MCF 10A (cell line): ENCODE results near the gene VEZF1. TPM values are rescaled to one million over a fixed set of nuclear protein-coding genes. Genes with fewer than 3 reads are reported as not detected.

Source experiments
- BruUV-seq: library from RNA; stranded (reverse); fragments of 400-500 nt; replicated peaks from 2 replicates; lab custom pipeline; 2021; lab: Mats Ljungman, UMichigan
- CTCF ChIA-PET: fragments of 300-600 bp; sonication (Branson Sonifier 250); formaldehyde crosslinking; extraction: SDS; loops from one replicate; lab custom pipeline; 2021; ENCODE audit warnings: antibody characterized with exemption, inconsistent platforms; lab: Yijun Ruan, JAX
- POLR2A ChIA-PET: fragments of 300-600, 350-650 bp; sonication (Branson Sonifier 250); formaldehyde crosslinking; extraction: SDS; loops from one replicate; lab custom pipeline; 2020; ENCODE audit warnings: antibody characterized with exemption, inconsistent platforms; lab: Yijun Ruan, JAX
- DNase-seq: peaks from one replicate; pipeline ENCODE4 v3.0.0-alpha.2; 2018; ENCODE audit not compliant: unreplicated experiment
- H3K27ac Mint-ChIP-seq: one replicate; pipeline ENCODE4 v1.8.0; 2022; ENCODE audit warnings: mild to moderate bottlenecking, low read depth, mixed read lengths; ENCODE audit not compliant: unreplicated experiment
- H3K27me3 Mint-ChIP-seq: one replicate; pipeline ENCODE4 v1.8.0; 2022; ENCODE audit warnings: mixed read lengths; ENCODE audit not compliant: insufficient read depth, unreplicated experiment
- H3K36me3 Mint-ChIP-seq: one replicate; pipeline ENCODE4 v1.8.0; 2022; ENCODE audit warnings: mild to moderate bottlenecking, moderate library complexity, mixed read lengths; ENCODE audit not compliant: insufficient read depth, unreplicated experiment
- H3K4me1 Mint-ChIP-seq: one replicate; pipeline ENCODE4 v1.8.0; 2022; ENCODE audit warnings: mixed read lengths; ENCODE audit not compliant: insufficient read depth, unreplicated experiment
- H3K4me3 Mint-ChIP-seq: one replicate; pipeline ENCODE4 v1.8.0; 2022; ENCODE audit warnings: mild to moderate bottlenecking, moderate library complexity, mixed read lengths; ENCODE audit not compliant: unreplicated experiment
- H3K9me3 Mint-ChIP-seq: one replicate; pipeline ENCODE4 v1.8.0; 2022; ENCODE audit warnings: mixed read lengths; ENCODE audit not compliant: unreplicated experiment
- CTCF ChIP-seq: fragments of 200-600 bp; IDR thresholded peaks from one replicate; pipeline ENCODE4 v1.8.0; 2022; ENCODE audit warnings: antibody characterized with exemption, mild to moderate bottlenecking; ENCODE audit not compliant: unreplicated experiment
- intact Hi-C: fragments of 100-400 bp; cut with micrococcal nuclease; formaldehyde crosslinking; loops from 2 replicates; pipeline ENCODE4 v1.14.1; 2022
- total RNA-seq: library from RNA; stranded (reverse); gene quantifications from 2 replicates; pipeline ENCODE4 v1.2.3, GENCODE V29; 2022

VEZF1 gene
- total RNA-seq, 1 experiment from 2014 or later = 66.8 TPM

- DNase-seq = no peak
- H3K4me1 Mint-ChIP-seq = peaks cover 22% of the 10 kb centered on the region
- CTCF ChIA-PET = interaction anchor here (1.0 to 1.6 kb wide), 4 partner anchors 60 to 304 kb away, joined by 3 to 6 read pairs (median 4); no protein-coding TSS in a partner anchor
- no peaks in the 10 kb centered on the region for H3K27me3 Mint-ChIP-seq
- H3K4me3 Mint-ChIP-seq = peak overlapping the region; percentile 99
- intact Hi-C loops = loop anchor here (1.0 kb wide), 2 partner anchors 75 to 105 kb away; partner anchors contain the start of gene DYNLL2
- peaks cover 48% of the 10 kb centered on the region for H3K36me3 Mint-ChIP-seq
- no TSS peak for BruUV-seq
- H3K9me3 Mint-ChIP-seq = no peaks in the 10 kb centered on the region
- no peak for TF ChIP-seq CTCF
- peak overlapping the region; percentile 99 for H3K27ac Mint-ChIP-seq
- POLR2A ChIA-PET = interaction anchor here (0.6 to 3.7 kb wide), 28 partner anchors 10 to 624 kb away, joined by 3 to 53 read pairs (median 6); partner anchors contain the start of genes DYNLL2, MRPS23 and VEZF1
Measured at GRCh38 chr17:58007781-58008706, 20.0 kb upstream of the VEZF1 start.

GRCh38 chr17:58006924-58007780, 19.1 kb upstream of the VEZF1 start, which contains the start of gene SRSF1:
Gene SRSF1, minus strand, starts transcription at chr17:58007246. Its CDS starts 109 bp downstream, at chr17:58007137.
- Mint-ChIP-seq H3K9me3 (no peaks in the 10 kb centered on the region), H3K27me3 (no peaks in the 10 kb centered on the region), H3K4me3 (peak within 1 kb of the TSS; percentile 99), H3K36me3 (peaks cover 57% of the 10 kb centered on the region), H3K4me1 (peaks cover 27% of the 10 kb centered on the region), H3K27ac (peak within 1 kb of the TSS; percentile 99)
- DNase-seq = peak; percentile 97
- ChIA-PET POLR2A (interaction anchor here (0.6 to 3.7 kb wide), 41 partner anchors 11 to 813 kb away, joined by 3 to 53 read pairs (median 5); partner anchors contain the start of genes DYNLL2, MRPS23, MSI2 and SUPT4H1), CTCF (interaction anchor here (0.7 to 1.4 kb wide), 7 partner anchors 60 to 393 kb away, joined by 3 to 5 read pairs (median 4); no protein-coding TSS in a partner anchor)
- TSS peak; percentile 77 for BruUV-seq
- intact Hi-C loops = loop anchor here (1.0 kb wide), 2 partner anchors 76 to 106 kb away; partner anchors contain the start of gene DYNLL2
- no peak for TF ChIP-seq CTCF

- BruUV-seq = no TSS peak
- ChIA-PET CTCF (interaction anchor here (0.7 to 1.4 kb wide), 5 partner anchors 107 to 392 kb away, joined by 3 to 4 read pairs (median 4); no protein-coding TSS in a partner anchor), POLR2A (interaction anchor here (0.7 to 3.7 kb wide), 33 partner anchors 10 to 1151 kb away, joined by 3 to 53 read pairs (median 5); partner anchors contain the start of genes DYNLL2, MRPS23, MSI2 and SUPT4H1)
- no peak for TF ChIP-seq CTCF
- H3K4me3 Mint-ChIP-seq = peak overlapping the region; percentile 99
- H3K9me3 Mint-ChIP-seq = no peaks in the 10 kb centered on the region
- H3K36me3 Mint-ChIP-seq = peaks cover 64% of the 10 kb centered on the region
- H3K27ac Mint-ChIP-seq = peak overlapping the region; percentile 99
- H3K27me3 Mint-ChIP-seq = no peaks in the 10 kb centered on the region
- peak; percentile 76 for DNase-seq
- intact Hi-C loops = no loop called here
- peaks cover 30% of the 10 kb centered on the region for H3K4me1 Mint-ChIP-seq
Measured at GRCh38 chr17:58006560-58006923, 18.5 kb upstream of the VEZF1 start.
